HG02943 (cell line): ENCODE data around the gene VSIR.

Experiments
- ATAC-seq: cut with Tn5 transposase; IDR thresholded peaks from one replicate; pipeline ENCODE4 v1.9.1; 2021; ENCODE audit warnings: mild to moderate bottlenecking, low read depth, moderate library complexity; ENCODE audit not compliant: unreplicated experiment

Gene VSIR

DNA sequence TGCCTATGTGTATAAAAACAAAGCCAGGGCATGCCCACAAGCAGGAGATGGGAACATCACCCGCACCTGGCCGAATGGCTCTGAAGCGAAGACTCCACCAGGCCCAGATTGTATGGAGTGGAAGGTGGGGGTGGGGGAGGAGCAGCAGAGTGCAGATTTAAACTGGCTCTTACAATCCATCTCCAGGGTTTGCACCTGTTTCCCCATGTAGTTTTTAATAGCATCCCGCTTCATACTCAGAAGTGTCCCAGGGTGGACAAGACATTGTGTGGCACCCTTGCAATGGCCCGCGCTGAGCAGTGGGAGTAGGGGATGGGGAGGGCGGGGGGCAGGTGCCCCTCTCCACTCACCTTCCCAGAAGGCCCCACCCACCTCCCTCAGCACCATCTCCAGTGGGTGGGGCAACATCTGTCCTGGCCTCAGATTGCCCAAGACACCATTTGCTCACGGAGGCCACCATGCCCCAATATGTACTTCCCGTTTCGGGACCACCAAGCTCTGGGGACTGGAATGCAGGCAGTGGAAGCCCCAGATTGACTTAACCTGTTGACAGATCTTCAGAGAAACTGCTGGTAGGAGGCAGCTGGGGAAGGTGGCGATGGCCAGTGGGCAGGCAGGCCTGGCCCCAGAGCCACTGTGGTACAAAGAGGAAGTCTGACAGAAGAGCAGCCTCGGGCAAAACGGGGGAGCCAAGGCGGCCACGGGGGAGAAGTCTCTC is 23.0 kb downstream of the VSIR start:
- no peak for ATAC-seq

DNA sequence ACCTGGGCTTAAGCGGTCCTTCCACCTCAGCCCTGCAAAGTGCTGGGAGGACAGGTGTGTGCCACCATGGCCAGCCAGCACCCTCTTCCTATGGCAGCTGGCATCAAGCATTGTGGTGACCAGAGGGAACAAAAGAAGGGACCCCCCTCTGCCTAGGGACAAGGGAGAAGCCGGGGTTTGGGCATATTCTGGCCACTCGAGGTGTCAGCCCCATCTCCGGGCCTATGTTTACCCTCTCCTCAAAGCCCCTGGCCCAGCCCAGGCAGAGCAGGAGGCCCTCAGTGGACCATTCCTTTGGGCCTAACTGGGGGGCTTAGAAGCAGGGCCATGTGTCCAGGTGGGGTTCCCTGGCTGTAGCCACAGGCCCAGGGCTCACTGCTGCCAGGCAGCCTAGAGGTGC is 23.9 kb downstream of the VSIR start:
- ATAC-seq = no peak

DNA sequence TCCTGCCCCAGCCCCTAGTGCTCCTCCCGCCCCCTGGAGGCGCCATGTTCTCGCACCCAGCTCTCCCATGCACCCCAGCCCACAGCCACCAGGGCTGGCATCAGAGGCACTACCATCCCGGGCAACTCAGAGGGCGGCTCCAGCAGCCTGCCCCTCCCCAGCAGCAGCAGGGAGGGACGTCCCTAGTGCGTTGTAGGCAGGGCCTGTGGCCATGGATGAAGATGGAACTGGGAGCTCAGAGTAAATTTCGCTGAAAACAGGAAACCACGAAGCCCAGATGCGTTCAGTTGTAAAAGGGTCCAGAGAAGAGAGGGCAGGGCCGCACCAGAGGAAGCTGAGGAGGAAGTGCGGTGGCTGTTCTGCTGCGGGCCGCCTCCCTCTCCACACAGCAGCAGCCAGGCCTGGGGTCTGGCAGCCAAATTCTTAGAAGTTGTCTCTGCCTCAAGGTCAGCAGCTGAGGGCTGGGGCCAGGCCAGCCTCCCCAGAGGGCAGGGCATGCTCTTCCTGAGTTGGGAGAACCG is 24.6 kb downstream of the VSIR start:
- ATAC-seq = peak; percentile 44

DNA sequence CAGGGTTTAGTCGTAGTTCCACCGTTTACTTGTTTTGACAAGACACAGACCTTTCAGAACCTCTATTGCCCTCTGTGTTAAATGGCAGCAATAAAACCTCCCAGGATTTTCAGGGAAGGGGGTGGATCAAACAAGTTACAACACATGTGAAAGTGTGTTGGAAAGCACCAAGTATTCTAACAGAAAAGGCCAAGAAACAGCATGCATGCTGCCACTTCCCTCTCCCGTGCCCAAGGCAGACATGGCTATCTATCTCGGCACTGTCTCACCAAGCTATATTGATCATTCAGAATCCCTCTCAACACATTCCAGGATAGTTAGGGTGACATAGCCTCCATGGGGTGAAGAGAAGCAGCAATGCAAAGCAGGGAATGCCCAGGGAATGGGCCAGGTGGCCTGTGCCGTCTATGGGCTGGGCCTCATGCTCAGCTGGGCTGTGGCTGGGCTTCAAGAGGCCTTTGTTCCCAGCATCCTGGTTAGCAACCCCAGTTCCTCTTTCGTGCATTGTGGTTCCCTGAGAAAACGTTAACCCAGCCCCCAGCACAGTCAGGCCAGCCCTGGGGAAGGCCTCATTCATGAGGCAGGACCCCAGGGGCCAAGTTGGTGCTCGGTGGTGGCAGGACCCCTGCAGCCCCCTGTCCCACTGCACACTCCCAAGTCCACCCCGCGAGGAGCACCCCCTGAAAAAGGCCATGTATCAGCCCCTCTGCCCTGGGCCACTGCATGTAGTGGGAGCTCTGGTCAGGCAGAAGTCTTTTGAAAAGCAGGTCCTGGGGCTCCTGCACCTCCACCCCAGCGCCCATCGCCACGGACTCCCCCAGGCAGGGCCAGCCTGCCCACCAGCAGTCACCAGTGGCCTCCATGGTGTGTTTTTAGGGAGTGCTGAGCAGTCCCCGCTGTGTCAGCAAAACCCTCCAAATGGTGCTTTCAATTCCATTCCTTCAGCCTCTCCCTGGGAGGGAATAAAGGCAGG is 25.5 kb downstream of the VSIR start:
- ATAC-seq = no peak

DNA sequence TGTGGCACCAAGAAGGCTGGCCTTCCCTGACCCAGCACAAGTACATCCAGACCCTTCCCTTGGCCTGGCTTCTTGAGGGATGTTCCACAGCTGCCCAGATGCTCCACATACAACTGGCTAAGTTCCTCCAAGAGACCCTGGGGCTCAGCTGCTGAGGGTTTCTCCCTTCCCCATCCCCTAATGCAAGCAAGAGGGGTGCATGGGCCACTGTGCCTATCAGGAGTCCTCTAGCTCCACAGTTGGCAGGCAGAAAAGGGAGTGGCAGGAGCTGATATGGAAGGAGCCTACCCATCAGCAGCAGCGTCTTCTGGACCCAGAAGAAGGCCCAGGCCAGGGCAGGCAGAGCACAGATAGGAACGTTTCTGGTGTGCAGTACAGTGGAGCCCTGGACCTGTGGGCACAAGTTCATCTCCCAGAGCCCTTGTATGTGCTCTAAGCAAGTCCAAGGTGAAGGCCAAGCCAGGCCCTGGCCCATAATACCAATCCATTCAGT is 26.2 kb downstream of the VSIR start:
- no peak for ATAC-seq

DNA sequence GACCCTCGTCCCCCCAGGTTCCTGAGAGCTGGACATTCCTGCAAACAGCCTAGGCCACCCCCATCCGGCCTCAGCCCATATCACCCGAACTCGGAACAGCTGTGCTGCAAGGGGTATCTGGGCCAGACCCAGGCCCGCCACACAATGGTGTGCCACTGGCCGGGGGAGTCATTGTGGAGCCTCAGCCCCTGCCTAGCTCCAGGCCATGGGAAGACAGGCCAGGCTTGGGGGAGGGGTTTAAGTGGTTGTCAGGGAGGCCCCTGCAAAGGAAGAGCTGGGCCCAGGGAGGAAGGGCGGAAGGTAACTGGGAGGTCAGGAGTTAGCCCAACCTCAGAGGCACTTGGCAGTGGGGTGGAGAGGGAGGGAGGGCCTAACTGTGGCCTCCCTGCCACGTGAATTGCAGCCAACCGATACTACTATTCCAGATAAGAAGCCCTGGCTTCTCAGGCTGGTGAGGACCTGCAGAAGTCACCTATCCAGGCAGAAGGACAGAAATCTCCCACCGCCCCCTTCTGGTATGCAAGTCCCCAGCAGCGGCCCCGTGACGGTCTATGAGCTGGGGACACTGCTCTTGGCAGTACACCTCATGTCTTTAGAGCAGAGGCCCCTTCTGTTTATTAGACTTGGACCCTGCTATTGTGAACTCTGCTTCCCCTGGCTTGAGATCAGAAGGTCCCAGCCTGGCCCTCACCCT is 26.8 kb downstream of the VSIR start:
- ATAC-seq = no peak

DNA sequence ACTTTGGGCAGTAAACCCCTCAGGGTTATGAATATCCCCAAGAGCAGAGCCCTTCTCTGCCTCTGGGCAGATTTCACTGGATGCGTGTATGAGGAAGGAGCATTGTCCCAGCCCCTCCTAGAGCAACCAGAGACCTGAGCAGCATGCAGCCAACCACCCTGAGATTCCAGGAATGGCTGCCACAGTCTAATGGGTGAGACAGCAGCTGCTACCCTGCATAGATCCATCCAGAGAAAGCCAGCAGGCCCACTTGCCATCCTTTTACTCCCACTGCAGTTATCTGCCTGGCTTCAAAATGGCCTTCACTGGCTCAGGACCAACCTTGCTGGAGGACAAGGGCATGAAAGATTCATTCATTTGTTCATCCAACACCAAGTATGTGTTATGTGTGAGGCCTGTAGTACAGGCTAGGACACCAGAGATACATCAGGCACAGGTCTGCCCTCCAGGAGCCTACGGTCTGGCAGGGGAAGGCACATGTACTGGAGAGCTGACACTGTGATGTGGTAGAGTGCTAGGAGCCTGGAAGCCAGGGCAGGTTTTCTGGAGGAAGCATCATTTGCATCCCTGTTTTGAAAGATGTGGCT is 27.6 kb downstream of the VSIR start:
- ATAC-seq = no peak

DNA sequence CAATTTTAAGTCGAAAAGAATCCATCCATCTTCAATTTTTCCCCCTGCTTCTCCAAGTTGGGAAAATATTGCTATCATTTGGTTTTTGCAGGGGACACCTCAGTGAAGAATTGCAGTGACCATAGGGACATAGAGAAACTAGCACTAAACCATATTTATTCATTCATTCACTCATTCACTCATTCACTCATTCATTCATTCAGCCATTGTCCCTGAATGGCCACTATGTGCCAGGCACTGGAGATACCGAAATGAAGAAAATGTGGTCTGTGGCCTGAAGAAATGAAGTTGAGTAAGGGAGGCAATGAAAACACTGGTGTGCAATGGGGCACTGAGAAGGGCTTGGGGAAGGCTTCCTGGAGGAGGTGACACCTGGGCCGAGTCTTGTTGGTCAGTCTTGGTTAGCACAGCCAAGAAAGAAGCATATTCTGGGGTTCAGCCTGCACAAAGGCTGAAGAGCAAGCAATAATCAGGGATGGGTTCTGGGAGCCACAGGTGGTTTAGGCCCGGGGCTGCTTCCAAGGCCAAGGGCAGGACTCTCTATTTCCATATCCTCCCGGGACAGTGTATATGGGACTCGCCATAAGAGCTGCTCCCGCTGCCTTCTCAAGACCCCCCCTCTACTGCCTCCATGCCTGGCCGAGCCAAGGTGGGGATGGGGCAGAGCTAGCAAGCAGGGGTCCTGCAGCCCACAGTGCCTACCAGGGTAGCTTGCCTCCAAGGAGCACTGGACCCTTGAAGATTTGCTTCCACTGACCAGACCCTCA is 28.2 kb downstream of the VSIR start:
- ATAC-seq = no peak

DNA sequence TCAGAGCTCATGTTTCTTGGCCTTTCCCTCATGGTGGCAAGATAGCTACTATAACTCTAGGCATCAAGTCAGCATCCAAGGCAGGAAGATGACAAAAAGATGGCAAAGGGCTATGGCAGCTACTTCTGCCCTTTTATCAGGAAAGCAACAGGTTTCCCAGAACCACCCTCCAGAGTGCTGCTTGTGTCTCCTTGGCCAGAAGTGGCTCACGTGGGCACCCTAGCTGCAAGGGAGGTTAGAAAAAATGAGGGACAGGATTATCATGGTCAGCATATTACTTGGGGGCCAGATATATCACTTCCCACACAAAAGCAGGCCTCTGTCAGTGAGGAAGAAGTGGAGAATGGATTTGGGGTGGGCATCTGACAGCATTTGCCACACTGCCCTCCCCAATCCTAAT is 29.5 kb downstream of the VSIR start:
- no peak for ATAC-seq

DNA sequence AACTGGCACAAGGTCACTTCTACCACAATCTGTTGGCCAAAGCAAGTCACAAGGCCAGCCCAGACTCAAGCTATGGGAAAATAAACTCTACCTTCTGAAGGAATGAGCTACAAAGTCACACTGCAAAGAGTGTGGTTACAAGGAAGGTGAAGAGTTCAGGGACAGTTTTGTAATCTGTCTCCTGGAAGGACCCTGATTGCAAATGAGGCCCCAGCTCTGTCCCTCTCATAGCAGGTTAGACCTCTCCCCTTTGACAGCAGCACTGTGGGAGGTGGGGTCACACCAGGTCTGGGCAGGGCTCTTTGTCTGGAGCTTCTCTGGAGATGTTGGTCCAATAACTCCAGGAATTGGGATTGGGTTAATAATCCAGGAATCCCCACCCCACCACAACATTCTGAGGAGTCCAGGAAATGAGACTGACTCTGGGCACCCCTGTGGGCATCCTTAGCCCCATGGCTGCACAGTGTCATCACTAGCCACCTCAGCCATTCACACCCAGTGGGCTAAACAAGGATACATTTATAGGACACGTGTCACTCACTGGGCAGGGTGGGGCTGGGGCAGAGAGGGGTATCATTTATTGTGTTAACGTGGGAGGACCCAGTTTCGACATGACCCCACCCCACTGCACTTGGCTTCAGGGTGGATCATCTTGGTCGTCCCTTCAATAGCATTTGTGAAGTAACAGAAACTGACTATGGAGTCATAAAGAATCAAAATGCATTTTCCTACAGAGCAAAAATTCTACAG is 30.1 kb downstream of the VSIR start:
- ATAC-seq = no peak

DNA sequence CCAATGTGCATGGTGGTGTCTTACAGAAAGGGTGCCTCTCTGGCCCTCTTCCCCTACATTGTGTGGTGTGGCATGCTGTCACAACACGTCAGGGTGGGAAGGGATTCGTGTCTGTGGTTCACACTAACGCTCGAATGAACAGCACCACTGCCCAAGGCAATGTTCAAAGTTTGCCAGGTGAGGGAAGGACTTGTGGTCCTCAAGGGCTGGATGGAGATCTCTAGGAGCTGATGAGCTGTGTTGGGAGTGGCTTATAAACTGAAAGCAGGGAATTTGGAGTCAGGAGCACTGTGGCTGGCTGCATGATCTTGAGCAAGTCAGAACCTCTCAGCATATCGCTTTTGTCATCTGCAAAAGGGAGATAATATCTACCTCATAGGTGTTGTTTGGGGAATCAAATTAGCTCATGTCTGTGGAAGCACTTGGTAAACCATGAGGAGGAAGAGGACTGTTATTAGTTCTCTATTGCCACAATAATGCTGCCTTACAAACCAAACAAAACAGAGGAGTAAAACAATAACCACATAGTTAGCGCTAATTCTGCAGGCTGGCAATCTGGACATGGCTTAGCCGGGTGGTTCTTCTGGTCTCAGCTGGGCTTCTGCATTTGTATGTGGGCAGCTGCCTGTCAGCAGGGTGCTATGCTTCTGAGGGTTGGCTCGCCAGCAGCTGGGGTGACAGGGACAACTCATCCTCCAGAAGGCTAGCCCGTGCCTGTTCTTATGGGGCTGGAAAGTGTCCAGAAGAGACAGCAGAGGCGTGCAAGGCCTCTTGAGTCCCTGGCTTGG is 30.8 kb downstream of the VSIR start:
- ATAC-seq = no peak

DNA sequence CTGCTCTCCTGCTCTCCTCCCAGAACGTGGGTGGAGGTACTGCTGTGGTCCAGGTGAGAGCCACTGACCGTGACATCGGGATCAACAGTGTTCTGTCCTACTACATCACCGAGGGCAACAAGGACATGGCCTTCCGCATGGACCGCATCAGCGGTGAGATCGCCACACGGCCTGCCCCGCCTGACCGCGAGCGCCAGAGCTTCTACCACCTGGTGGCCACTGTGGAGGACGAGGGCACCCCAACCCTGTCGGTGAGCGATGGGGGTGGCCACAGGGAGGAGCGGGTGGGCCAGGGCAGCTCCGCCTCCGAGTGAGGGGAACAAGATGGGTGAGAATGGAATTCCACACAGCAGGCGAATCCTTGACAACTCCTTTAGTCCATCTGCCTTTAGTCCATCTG is 31.6 kb downstream of the VSIR start:
- no peak for ATAC-seq

DNA sequence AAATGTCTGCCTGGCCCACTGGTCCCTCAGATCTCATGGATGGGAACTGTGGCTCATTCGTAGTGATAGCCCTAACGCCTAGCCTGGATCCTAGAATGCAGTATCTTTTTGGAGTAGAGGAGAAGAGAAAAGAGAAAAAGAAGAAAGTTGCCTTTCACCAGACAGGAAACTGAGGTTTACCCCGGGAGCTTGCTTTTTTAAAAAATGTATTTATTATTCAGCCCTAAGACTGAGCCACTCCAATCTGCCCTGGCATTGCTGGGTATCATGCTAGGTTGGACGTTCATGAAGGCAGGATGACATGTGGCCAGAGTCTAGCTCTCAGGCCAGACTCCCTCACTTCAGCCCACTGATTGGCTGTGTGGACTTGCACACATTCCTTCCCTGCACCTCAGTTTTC is 32.3 kb downstream of the VSIR start:
- ATAC-seq = no peak

DNA sequence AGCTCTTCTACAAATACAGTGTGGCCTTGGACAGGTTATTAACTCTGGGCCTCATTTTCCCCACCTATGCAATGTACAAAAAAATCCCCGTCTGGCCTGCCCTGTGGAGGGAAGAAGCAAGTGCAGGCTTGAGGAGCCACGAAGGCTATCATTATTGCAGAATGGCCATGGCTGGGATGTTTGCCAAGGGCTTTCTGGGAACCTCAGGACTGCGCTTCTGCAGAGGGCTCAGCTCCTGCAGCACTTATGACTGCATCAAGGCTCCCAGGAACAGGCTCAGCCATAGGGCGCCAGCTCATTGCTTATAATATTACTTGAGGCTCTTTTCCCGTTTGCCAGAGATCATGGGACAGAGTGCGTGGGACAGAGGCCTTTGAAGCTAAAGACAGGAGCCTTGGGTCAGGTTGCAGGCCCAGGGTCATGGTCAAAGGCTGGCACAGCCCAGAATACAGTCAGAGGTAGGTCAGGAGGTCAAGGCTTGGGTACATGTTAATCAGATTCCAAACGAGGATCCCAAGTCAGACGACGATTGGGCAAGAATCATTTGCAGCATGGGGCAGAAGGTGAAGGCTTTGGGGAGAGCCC is 33.2 kb downstream of the VSIR start:
- no peak for ATAC-seq

DNA sequence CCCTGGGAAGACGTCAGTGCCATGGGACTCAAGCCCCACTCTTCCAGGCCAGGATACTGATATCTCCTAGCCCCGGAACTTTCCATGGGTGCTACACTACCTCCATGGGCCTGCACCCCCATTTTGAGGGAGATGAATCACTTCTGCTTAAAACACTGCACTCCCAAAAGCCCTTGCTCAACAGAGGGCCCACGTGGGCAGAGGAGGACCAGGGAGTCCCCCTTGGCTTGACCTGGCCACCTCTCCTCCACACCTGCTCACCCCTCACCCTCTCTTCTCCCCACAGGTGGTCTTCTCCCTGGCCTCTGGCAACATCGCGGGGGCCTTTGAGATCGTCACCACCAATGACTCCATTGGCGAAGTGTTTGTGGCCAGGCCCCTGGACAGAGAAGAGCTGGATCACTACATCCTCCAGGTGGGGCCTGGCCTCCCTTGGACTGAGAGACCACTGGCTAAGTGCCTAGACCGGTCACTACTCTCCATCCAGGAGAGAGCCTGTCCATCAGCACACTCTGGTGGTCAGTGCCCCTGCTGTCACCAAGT is 33.9 kb downstream of the VSIR start:
- ATAC-seq = no peak

DNA sequence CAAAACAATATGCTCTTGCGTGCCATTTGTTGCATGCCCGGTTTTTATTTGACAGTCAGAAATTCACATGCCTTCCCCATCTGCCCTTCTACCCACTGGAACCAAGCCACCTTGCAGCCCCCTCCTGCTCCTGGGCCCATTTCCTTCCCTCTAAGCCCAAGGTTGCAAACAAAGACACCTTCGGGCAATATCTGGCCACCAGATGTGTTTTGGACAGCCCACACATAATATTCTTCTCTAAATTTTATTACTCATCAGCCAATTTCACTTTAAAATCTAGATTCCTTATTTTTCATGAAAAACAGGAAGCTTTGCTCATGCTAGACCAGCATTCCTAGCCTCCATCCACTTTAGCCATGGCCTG is 35.5 kb downstream of the VSIR start:
- no peak for ATAC-seq

DNA sequence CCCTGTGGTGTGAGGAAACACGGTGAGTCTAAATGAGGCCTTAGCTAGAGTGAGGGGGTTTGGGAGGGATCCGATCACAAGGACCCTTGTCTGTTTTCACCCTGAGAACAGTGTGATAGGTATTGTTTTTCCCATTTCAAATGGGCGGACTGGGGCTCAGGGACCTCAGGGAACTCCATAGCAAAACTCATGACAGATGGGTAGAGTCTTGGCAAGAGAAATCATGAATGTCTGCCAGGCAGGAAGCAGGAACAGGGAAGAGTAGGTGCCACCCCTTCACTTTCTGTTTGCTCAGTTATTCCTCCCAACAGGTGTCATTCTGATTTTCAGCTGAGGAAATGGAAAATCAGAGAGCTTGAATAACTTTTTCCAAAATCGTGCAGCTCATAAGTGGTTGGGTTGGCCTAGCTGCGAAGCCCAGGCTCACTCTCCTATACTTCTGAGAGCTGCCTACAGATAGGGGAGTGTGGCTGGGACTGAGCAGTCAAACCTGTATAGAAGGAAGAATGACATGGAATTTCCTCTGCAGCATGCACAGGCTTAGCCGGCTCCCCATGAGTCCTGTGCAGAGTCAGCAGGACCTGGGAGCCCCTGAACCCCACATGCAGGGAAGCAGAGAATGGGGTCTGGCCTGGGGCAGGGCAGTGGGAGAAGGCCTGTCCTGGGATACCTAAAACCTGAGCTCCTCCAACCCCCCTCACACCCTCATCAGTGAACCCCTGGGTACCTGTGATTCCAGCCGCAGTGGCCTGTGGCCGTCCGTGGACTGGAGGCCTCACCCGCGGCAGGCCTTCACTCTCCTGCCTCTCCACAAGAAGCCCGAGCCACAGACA is 36.1 kb downstream of the VSIR start:
- no peak for ATAC-seq
